Measurements from ENCODE around the gene KRT80.

The KRT80 gene

DNA sequence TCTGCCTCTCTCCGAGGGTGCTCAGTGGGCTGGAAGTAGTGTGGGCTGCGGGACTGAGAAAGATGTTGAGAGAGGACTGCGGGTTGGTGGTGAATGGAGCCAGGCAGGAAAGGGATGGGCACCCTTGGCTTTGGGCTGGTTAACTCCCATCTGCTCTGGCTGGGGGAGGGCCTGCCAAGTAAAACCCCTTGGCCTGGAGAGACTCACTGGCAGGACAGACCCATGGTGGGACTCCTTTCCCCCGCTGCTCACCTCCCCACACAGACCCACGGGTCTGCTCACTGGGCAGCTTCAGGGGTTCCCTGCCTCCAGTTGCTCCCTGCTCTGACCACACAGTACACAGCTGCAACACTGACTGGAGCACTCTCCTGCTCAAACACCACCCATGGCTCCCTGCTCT is 54.1 kb downstream of the KRT80 start:
- DNase-seq (ENCODE audit: low read depth) = no peak

GRCh38 chr12:52132754-52133161 is 59.1 kb downstream of the KRT80 start:
- no peak for DNase-seq (ENCODE audit: low read depth)

DNA sequence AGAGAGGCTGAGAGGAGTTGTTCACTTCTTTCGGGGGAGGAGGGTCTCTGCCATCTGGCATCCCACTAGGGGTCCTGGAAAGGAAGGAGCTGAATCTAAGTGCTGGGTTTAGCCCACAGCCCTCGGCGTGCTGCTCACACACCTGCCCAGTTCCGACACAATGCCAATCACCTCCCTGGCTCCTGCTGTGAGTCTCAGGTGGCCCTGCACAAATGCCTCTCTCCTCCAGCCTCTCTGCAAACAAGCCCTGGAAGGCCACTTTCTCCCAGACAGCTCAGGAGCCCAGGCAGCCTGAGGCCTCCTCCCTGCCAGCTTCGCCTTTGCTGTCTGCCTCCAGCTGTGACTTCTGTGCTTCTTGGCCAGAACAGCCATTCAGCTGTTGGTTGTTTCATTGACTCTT is 61.1 kb downstream of the KRT80 start:
- no peak for DNase-seq (ENCODE audit: low read depth)

- DNase-seq (ENCODE audit: low read depth) = no peak
These were observed 63.9 kb downstream of the KRT80 start for GRCh38 chr12:52127683-52128450.

DNA sequence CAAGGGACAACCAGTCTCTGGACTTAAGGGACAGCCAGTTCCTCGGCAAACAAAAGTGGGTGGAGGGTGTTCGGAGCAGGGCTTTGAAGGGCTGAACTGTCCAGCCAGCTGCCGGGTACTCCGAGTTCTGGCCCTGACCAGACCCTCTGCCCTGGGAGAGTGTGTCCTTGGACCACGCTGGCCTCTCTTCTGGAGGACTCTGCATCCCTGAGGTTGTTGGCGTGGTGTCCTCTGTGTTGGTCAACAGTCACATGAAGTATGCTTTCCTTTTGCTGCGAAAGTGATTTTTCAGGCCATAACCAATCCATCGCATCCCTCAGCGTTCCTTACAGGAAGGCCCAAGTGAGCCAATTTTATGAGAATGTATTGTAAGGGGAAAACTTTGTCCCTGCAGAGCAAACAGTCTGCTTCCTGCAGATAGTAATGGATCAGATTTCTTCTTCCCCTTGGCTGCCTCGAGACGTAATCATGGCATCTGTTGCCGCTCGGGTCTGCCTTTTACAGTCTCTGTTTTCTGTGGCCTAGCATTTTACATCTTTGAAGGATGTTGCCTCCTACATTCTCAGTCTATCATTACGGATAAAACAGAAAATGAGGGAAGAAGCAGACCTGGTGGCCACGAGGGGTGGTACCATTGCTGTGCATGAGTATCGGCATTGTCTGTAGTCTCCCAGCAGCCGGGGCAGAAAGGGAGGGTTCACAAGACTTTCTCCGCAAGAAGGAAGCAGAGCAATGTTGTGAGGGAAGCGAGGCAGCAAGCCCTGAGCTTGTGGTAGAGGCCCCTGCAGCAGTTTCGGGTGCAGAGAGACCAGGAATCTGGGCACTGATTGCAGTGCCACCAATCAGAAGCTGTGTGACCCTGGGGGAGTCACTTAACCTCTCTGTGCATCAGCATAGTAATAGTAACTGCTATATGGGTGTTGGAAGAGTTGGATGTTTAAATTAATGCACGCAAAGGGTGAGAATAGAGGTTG is 64.9 kb downstream of the KRT80 start:
- DNase-seq (ENCODE audit: low read depth) = no peak

DNA sequence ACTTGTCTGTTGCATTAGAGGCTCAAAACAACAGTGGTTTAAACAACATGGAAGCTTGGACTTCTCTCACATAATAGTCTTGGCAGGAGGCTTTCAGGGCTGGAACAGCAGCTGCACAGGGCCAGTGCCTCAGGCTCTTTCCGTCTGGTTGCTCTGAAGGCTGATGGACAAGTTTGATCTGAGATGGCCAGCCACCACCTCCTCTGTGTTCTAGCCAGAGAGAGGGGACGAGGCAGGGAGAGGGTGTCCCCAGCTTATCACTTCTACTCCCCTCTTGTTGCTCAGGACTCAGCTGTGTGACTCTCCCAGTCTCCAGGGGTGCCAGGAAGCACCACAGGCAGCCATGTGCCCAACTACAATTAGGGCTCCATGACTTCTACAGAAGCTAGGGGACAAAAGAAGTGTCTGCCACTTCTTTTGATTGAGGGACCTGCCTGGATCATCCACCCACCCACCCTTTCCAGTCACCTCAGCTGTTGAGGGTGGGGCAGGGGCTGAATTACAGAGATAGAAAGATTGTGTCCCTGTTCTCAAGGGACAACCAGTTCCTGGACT is 65.7 kb downstream of the KRT80 start:
- no peak for DNase-seq (ENCODE audit: low read depth)

GRCh38 chr12:52125476-52125900 is 66.3 kb downstream of the KRT80 start:
- no peak for DNase-seq (ENCODE audit: low read depth)

DNA sequence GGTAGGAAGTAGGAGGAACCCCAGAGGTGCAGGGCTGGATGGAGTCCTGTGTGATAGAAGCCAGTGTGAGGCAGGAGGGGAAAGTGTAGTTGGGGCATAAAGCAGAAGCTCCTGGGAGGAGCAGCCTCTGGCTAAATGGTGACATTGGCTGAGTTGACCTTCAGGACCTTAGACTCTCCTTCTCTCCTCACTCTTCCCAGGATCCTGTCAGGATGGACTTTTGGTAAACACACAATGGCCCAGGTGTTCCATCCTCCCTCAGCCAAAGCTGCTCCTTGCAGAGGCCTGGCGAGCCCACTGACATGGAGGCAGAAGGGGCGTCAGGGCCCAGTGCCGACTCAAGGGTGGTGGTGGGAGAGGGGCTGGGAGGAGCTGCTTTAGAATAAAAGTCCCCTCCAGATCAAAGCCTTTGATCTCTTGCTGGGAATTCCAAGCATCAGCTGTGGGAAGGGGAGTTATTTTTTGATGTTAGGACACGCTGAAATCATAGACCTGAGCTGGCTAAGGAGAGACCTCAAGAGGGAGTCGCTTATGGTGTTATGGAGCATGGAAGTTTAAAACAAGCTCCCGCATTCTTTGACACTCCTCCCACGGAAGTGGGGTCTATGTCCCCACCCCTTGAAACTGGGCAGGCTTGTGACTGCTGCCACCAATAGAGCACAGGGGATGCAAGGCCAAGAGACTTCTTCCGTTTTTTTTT is 68.2 kb downstream of the KRT80 start:
- no peak for DNase-seq (ENCODE audit: low read depth)

DNA sequence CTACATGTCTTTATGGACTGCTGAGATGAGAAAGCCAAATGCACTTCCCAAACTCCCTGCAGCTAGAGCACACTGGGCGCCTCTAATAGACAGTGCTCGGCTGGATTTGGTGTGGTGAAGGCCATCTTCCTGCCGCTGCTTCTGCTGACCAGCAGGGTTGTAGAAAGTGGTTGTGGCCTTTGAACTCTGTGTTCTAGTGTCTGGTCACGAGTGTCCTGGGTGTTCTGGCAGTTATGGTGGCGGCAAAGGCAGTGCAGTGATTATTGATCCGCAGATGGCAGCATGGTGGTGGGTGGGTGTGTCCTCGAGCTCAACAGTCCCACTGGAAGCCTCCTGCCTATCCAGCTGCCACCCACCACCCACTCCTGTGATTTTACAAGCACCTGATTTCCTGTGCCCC is 68.9 kb downstream of the KRT80 start:
- no peak for DNase-seq (ENCODE audit: low read depth)

DNA sequence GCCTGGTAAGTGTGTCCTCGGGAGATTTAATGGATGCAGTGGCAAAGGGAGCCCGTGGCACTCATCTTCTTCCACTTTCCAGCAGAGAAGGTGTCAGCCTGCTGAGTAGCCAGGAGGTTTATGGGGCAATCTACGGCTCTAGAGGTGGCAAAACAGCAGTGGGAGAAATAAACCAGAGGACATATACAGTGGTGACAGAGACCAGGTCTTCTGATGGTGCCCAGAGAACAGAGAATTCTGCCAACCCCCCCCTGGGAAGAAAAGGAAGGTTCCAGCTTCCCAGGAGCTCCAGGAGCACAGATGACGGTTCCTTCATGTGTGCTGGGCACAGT is 69.3 kb downstream of the KRT80 start:
- no peak for DNase-seq (ENCODE audit: low read depth)

DNA sequence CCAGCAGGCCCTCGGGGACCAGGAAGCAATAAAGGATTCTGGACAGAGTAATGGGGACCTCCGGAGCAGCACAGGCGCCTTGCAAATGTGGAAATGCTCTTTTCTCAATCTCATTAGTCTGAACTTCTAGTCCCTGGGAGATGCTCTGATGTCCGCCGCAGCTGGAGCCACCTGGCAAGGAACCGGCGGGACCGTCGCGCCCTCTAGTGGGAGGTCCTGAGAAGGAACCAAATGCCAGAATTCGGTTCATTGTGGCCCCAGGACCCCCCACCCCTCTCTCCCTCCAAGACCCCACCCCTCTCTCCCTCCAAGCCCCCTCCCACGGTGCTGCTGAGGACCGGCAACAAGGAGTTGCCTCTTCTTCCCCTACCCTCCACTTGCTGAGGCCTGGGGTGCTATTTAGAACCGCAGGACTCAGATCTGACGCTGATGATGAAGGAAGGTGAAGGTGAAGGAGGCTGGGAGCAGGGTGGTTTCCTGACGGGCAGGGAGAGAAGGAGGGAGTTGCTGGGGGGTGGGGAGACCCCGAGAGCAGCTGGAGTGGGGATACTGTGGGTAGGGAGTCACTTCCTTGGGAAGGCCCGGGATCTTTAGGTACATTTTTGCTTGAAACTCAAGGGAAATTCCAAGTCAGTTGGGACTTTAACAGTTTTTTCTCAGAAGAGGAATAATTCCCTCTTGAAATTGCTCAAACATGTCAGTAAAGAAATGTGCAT is 69.8 kb downstream of the KRT80 start:
- DNase-seq (ENCODE audit: low read depth) = peak; percentile 31

GRCh38 chr12:52120951-52121823 is 70.6 kb downstream of the KRT80 start:
- DNase-seq (ENCODE audit: low read depth) = no peak

DNA sequence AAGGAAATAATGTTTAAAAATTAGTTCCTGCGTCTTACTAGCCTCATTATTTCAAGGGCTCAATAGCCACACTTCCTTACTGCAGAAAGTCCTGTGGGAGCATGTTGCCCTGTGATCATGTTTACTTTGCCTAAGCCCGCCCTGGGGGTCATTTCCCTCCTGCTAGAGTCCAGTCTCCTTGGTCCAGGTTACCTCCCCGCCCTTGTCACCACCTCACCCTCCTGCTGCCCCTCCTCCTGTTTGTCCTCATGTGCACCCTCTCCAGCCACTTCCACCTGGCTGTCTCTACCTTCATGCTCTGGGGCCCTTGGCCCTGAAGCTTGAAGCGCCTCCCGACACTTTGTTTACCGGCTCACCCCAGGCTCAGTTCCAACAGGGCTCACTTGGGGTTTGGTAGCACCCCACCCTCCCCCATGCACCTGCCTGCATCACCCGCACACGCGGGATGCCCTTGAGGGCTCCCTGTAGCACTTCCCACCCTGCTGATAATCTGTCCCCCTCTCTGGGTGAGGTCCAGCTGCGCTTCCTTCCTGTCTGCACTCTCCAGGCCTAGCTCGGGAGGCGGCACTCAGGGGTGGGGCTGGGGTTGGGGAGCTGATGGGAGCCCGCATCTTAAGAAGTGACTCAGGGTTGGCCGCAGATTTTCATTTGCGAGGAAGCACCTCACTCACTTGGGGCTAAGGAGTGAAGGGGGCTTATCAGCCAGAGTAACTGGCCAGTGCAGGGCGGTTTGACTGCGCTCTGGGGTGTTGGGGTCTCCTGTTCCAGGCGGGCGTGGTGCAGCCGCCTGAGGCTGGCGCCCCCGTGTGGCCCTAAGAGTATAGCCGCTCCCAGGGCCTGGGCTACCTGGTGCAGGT is 72.2 kb downstream of the KRT80 start:
- no peak for DNase-seq (ENCODE audit: low read depth)
